Measurements from ENCODE around the gene SYNDIG1.

Gene SYNDIG1

DNA sequence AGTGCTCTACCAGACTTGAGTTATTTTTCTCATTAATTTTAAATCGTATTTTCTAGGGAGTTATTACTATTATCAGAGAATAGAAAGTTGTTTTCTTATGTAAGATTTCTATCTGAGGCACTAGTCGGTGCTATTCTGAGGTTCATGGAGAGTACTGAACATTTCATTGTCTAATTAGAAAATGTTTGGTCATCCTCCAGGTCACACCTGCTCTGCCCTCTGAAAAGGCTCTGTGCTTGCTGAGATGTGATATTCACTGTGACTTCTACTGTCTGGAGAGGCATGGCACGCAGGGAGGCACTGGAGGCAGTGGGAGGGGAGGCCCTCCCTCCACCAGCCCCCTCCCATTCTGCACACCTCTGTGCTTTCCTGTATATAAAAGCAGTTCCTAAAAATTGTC, 3.0 kb downstream of the SYNDIG1 start:
- no peak for DNase-seq (ENCODE audit: low read depth)

DNA sequence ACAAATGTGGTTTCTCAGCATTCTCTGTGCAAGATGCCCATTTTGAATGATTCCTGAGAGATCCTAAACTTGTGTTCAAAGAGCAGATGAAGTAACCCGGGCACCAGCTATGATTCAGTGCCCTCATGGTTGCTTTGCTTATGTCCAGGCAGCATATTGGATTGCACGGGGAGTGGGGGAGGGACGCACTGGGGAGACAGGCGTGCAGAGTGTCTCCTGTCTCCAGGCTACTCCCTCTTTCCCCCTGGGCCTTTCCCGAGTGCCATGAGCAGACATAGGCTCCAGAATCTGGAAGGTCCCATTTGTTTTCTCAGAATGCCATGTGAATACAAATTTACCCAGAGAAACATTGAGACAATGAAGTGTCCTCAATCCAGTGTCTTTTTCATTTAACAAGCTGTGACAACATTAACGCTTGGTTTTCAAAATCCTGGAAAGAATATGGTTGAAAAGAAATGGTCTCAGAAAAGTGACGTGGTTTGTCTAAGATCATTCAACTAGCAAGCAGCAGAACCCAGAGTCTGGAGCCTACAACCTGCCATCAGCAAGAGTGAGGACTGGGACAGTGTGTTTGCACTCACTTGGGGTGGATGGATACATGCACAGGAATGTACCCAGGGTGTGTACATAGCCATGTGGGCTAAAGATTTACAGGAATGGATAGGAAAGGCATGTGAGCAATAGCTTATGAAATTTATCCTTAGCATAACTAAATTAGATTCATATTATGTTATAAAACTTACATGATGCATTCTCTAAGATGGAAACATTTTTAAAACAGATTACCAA, 4.2 kb downstream of the SYNDIG1 start:
- DNase-seq (ENCODE audit: low read depth): no peak

DNA sequence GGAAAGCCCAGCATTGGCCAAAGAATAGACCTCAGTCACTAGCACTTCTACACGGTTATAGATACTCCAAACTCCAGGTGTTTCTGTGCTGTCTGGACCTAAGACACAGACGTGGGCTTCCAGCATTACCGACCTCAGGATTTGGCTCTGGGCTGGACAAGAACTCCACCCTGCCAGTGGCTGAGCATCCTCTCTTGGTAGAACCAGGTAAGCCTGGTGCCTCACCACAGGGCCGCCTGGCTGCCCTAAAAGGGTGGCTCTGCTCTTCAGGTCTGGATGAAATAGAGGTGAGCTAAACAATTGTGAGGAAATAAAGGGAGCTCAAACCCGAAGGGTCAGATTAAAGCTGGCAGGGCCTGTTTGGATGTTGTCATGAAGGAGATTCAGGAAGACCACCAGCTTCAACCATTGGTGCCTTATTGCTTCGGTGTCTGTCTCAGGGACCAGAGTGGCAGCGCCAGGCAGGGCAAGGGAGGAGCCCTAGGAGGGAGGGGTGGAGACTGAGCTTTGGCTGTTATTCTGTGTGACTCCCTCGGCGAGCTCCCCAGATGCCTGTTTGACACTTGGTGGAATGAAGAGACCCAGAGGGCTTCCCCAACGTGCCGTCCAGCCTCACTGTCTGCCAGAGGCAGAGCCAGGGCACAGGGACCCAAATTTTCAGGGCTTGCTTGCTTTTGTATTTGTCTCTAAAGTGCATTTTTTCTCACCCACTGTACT, 8.6 kb downstream of the SYNDIG1 start:
- DNase-seq (ENCODE audit: low read depth): no peak

DNA sequence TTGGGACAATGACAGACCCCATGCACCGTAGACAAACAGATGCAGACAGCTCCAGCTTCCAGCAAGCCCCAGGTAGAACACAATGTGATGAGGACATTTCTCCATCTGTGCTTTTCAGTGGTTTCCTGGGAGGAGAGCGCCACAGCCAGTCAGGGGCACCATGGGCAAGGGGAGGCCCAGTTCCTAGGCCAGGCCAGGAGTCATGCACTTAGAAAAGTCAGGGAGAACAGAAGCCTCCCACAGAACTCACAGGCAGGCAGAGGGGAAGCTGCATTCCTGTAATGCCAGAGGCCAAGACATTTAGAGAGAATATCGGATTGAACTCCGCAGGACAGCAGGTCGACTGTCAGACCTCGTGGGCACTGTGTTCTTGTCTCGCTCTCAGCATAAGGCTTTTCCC, 9.2 kb downstream of the SYNDIG1 start:
- DNase-seq (ENCODE audit: low read depth): no peak

DNA sequence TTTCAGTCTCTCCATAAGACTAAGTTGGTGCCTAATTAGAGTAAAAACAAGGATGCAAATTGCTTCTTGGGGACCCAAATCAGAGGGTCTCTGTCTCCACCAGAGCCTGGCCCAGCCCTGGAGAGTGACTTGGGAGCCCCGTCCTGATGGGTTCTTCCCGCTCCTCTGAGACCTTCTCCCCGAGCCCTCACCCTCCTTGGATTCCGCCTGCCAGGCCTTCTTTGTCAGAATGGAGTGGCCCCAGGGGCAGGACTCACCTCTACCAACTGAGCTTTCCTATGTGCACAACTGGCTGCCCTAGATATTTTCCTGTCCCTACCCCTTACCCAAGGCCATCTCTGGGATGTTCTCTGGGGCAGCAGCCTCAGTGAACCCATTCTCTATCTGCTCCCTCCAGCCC, 9.7 kb downstream of the SYNDIG1 start:
- no peak for DNase-seq (ENCODE audit: low read depth)

DNA sequence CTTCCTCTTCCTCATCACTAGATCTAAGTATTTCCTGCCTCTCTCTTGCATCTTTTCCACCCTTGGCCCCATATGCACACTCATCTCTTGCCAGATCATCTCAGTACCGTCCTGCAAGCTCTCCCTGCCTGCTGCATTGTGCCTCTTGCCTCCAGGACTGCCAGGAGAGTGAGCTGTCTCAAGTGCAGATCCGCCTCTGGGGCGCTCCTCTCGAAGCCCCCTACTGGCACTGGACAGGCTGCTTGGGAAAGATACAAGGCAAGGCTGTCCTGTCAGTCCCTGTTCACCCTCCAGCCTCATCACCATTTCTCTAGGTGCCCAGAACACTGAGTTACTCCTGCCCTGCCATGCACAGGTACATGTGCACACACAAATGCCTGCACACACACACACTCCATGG, 10.2 kb downstream of the SYNDIG1 start:
- no peak for DNase-seq (ENCODE audit: low read depth)

DNA sequence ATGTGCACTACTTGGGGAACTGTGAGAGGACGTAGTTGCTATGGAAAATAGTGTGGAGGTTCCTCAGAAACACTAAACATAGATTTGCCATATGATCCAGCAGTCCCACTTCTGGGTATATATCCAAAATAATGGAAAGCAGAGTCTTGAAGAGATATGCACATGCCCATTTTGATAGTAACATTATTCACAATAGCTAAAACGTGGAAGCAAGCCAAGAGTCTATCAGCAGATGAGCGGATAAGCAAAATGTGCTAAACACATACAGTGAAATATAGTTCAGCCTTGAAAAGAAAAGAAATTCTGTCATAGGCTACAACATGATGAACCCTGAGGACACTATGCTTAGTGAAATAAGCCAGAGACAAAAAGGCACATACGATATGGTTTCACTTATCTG, 11.1 kb downstream of the SYNDIG1 start:
- no peak for DNase-seq (ENCODE audit: low read depth)

DNA sequence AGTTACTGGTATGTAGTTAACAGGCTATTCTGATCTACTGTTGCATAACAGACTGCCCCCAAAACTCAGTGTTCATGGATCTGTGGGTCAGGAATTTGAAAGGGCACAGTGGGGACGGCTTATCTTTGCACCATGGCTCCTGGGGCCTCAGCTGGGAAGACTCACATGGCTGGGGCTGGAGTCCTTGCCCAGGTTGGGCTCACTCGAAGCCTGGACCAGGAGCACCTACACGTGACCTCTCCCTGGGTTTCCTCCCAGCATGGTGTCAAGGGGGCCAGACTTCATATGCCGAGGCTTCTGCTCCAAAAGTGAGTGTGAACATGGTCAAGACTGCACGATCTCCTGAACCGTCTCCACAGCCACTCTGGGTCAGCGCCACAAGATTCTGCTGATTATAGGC, 11.7 kb downstream of the SYNDIG1 start:
- no peak for DNase-seq (ENCODE audit: low read depth)

DNA sequence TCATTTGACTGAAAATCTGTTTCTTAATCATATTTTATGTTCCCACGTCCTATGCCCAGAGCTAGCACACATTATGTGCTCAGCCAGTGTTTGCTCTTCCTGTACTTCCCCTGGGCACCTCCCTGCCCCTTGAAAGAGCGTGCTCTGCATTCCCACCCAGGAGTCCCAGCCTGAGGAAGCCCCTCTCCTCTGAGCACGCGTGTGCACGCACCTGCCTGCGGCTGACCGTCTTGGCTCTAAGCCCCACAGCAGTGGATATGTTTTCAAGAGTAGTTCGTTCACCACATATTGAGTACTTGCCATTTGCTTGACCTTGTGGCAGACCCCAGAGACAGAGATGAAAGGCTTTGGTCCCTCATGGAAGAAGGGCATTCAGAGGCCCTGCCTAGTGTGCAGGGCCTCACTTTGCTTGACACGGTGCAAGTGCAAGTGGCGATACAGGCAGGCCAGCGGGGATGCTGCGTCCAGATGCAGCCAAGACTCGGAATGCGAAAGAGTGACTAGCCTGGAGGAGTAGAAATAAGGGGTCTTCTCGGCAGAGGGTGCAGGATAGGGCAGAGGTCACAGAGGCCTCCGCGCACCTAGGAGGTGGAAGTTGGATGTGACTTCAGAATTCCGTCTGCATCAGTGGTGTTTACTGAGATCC, 14.1 kb downstream of the SYNDIG1 start:
- DNase-seq (ENCODE audit: low read depth): no peak

DNA sequence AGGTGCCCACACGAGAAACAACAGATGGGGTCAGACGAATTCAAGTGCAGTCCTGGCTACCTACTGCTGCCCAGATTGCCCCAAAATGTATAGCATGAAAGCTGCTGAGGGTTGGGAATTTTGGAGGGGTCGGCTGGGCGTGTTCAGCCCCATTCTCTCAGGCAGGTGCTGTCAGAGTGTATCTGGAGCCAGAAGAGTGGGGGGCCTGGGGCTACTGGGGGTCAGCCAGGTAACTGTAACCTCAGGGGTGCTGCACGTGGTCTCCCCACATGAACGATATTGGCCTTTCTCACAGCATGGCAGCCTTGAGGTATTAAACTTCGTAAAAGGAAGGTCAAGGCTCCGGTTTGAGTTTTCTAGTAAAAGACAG, 14.6 kb downstream of the SYNDIG1 start:
- no peak for DNase-seq (ENCODE audit: low read depth)

DNA sequence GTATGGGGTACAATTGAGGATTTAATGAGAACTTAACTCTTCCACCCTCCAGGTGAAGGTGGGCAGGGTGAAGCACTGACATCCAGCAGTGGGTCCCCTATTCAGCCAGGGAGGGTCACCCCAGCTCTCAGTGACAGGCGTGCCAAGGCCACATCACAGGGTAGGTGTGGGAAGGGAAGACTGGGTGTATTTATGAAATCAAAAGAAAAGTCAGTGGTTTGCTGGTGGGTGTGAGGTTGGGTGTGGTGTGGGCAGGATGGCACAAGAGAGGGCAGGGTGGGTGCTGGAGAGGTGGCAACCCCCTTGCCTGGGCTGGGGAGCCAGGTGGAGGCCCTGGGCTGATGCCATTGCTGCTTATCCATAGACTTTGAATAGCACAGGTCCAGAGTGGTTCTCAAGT, 16.6 kb downstream of the SYNDIG1 start:
- no peak for DNase-seq (ENCODE audit: low read depth)

DNA sequence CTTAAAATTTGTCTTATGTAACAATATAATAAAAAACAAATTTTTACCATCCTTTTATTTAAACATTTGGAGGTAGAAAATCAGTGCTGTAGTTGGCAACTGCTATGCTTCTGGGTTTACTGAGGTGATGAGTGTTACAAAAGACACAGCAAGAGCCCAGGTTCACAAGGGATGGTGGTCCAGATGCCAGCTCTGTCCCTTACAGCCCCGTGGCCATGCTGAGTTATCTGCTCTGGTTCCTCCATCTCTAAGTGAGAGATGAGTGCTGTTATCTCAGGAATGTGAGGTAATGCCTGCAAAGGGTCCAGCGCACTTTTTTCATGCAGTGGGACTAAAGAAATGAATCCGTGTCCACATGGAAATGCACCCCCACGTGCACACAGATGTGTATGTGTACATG, 17.8 kb downstream of the SYNDIG1 start:
- no peak for DNase-seq (ENCODE audit: low read depth)

DNA sequence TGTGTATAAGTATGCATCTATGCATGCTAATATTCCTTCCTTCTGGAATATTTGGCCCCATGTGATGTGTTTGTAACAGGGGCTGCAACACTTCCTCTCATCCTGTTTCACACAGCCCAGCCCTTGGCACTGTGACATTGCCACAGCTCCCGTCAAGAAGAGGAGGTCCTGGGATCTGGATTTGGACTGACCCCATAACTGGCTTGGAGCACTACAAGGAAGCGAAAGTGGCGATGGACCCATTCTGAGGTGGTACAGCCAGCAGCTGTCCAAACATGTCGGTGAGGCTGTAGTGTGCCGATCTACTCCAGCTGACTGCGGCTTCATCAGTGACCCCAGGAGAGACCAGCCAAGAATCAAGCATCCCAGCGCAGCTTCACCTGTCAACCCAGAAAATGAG, 18.2 kb downstream of the SYNDIG1 start:
- DNase-seq (ENCODE audit: low read depth): no peak

DNA sequence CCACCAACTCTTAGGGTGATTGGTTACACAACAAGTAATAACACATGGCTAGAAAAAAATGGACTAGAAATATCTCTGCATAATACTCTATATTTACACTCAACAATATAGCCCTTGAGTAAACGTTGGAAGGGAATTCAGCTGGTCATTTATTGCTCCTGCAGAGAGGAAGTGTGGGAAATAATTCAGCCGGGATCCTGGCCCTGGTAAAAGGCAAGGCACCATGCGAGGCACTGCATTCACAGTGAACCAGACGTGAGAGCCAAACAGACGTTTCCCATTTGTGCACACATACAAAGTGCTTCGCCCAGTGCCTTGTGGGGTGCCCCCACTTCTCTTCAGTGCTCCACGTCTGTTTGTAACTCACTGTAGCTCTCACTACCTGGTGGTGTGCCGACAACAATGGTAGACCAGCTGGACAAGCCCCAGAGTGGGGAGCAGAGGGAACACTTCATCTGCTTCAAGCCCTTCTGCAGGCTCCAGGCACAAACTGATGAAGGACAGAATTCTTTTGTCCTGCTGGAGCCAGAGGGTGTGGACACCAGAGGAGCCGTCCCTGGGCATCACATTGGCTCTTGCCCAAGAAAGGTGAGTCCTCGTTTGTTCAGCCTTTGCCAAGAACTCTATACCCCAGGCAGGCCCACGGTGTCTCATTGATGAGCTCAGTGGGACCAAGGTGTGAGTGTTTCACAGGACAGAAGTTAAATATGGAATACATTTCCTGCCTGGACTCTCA, 18.8 kb downstream of the SYNDIG1 start:
- no peak for DNase-seq (ENCODE audit: low read depth)

DNA sequence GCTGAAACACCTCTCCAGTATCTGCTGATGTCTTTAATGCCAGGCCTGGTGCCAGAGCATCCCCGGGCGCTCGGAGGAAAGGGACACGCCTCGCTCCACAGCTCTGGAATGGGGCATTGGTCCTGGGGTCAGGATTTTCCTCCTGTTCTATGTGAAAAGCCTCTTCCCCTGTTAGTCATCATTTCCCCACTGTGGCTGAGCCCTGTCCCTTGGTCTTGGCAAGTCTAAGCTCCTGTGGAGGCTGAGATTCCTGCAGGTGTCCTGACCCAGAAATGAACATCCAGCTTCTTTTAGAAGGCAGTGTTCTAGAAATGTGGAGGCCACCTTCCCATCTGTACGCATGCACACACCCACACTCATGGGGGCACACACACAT, 19.4 kb downstream of the SYNDIG1 start:
- no peak for DNase-seq (ENCODE audit: low read depth)

DNA sequence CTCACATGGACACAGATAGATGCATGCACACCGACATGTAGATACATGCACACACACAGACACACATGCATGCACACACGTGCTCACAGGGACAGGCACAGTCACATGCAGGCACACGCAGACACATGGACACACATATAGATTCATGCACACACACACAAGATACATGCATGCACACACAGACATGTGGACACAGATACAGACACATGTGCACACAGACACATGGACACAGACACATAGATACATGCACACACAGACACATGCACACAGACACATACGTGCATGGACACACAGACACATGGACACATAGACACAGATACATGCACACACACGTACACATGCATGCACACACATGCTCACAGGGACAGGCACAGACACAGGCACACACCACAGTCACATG, 19.8 kb downstream of the SYNDIG1 start:
- DNase-seq (ENCODE audit: low read depth): no peak

DNA sequence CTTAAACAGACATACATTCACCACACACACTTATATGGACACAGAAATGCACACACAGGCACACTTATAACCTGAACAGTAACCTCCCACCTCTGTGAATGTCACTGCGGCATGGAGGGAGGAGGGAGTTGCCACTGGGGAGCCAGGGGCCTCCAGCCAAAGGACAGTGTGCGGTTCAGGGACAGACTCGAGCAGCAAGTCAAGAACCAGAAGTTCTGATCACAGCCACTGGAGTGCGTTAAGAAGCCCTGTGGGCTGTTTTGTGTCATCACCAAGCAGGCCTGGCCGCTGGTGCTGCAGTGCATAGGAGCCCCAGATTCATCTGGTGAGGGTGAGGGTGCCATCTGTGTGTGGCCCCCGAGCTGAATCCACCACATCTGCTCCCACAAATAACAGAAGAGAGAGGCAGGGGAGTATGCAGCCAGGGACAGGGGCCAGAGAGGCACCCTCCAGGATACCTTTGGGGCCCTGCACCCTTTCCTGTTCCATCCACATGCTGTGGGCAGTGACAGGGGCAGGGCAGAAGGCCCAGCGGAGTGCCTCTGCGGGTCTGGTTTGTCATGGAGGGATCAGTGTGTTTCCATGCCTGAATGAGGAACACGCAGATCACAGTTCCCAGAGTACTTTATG, 20.3 kb downstream of the SYNDIG1 start:
- DNase-seq (ENCODE audit: low read depth): no peak

DNA sequence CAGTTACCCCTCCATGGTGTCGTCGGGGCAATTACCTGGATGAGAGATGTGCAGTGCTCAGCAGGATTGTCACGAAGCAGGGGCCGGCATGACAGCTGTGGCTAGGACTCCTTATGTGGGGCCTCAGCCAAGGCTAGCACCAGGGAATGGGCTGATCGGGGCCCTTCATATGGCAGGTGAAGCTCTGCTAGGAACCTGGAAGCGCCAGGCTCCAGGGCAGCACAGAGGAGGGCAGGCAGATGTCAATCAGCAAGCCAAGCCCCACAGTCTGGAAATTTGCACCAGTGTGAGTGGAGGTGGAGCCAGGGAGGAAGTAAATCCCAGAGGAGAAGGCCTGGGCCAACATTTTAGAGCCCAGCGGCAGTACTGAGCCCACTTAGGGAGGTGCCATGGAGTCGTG, 21.2 kb downstream of the SYNDIG1 start:
- DNase-seq (ENCODE audit: low read depth): no peak

DNA sequence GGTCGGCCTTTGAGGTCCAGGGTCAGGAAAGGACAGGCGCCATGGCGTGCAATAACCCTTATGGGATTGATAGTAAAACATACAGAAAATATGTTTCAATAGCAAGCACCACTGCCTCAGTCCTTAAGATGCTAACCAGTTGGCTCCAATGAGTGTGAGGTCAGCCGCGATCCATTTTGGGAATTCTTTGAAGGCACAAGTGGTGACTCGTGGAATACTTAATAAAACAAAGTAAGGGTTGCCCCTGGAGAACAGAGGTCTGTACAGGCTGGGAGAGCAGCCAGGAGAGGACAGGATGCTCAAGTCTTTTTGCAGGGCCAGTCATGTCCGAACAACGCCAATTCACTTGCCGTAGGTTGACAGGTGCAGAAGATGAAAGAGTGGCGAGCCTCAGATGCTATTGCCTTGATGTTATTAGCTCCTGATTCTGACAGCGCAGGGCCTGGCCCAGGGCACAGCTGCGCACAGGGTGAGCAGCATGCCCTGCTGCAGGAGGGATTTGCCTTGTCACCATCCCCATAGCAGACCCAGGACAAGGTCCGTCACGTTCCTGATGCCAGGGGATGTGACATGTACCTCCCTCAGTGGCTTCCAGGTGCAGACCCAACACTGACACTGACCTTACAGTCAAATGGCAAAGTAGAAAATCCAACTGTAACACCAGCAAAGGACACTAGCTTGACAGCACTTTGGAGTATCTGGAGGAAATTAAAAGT, 21.8 kb downstream of the SYNDIG1 start:
- no peak for DNase-seq (ENCODE audit: low read depth)

DNA sequence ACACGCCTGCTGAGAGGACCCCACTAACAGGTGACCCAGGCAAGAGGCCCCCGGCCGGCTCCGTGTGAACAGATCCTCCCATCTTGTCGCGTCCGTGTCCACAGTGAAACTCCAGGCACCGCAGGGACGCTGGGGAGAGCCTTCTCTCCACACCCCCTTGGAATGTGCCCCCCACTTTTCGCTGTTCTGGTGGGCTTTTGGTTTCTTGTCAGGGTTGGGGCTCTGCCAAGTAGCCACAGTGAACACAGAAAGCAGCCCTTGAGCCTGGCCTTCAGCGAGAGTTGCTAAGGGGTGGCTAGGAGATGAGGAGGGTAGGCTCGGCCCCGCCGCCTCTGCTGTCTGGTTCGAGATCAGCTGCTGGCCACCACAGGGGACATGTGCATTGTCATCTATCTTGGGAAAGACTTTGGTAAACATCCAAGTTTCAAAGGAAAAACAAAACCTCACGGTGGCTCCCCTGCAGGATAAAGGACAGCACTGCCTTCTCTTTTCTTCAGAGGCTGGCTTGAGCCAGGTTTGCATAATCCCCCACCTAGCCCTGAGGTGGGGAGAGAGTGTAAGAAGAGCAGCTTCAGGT, 22.7 kb downstream of the SYNDIG1 start:
- no peak for DNase-seq (ENCODE audit: low read depth)

DNA sequence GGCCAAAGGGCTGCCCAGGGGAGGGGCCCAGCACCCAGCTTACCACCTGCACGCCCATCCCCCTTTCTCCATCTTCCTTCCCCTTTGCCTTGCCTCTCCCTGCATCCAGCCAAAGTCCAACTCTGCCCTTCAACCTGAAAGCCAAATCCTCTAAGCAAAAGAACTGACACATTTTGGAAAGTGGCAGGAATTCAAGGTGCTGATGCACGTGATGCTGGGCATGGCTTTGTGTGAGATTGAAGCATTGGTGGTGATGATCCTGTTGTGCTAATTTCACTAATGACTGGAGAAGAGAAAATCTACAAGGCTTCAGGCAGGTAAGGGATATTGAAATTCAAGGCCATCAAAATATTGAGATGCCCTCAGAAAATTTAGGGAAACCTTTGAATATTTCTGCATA, 23.3 kb downstream of the SYNDIG1 start:
- DNase-seq (ENCODE audit: low read depth): no peak
